Activated CD4-positive, CD25-positive, alpha-beta regulatory T cell treated with anti-CD3 and anti-CD28 coated beads, Interleukin-2, amount 50 U/mL, for 72 hours (primary cell): Measurements from ENCODE around the gene LDLRAP1.
"Not testable (repeated sequence)": the region's sequence is repeated elsewhere in the genome, so short reads cannot be mapped to it uniquely, and the experiment has no call there.

Experiments
- DNase-seq: peaks from one replicate; pipeline ENCODE4 v3.0.0; 2021

LDLRAP1 gene, protein sequence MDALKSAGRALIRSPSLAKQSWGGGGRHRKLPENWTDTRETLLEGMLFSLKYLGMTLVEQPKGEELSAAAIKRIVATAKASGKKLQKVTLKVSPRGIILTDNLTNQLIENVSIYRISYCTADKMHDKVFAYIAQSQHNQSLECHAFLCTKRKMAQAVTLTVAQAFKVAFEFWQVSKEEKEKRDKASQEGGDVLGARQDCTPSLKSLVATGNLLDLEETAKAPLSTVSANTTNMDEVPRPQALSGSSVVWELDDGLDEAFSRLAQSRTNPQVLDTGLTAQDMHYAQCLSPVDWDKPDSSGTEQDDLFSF

DNA sequence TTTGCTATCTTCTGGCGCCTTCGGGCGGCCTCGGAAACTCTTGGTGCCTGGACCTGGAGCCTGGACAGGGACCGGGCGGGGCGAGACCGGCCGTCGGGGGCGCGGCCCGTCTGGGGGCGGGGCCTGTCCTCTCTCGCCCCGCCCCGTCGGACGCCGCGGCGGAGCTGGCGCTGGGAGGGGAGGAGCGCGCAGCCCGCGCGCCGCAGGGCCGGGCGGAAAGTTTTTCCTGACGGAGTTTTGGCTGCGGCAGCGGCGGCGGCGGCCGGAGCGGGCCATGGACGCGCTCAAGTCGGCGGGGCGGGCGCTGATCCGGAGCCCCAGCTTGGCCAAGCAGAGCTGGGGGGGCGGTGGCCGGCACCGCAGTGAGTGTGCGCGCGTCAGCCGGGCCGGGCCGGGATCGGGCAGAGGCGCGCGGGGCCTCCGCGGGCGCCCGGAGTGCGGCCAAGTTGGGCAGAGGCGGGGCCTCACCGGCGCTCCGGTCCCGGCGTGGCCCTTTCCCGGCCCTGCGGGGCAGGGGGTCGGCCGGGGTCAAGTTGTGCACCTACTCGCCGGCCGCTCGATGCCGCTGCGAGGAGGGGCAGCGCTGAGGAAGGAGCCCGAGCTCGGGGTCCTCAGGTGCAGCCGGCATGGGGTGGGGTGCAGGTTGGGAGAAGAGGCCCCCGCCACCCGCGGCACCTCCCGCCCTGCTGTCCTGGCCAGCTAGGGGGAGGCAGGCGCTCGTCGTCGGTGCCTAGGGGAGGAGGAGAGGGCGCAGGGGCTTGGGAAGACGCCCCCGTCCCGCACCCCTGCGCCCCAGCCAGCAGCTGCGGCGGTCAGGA lies at the start of gene LDLRAP1:
Gene LDLRAP1, plus strand, starts transcription at position 182 of the 818 bp plus-strand sequence. Its CDS starts 93 bp downstream, at position 275.
- DNase-seq = peak; percentile 78

- no peak for DNase-seq
These were observed 48.5 kb upstream of the LDLRAP1 start for GRCh38 chr1:25494952-25495351.

- no peak for DNase-seq
These were observed 42.7 kb upstream of the LDLRAP1 start for GRCh38 chr1:25500694-25501093.

DNA sequence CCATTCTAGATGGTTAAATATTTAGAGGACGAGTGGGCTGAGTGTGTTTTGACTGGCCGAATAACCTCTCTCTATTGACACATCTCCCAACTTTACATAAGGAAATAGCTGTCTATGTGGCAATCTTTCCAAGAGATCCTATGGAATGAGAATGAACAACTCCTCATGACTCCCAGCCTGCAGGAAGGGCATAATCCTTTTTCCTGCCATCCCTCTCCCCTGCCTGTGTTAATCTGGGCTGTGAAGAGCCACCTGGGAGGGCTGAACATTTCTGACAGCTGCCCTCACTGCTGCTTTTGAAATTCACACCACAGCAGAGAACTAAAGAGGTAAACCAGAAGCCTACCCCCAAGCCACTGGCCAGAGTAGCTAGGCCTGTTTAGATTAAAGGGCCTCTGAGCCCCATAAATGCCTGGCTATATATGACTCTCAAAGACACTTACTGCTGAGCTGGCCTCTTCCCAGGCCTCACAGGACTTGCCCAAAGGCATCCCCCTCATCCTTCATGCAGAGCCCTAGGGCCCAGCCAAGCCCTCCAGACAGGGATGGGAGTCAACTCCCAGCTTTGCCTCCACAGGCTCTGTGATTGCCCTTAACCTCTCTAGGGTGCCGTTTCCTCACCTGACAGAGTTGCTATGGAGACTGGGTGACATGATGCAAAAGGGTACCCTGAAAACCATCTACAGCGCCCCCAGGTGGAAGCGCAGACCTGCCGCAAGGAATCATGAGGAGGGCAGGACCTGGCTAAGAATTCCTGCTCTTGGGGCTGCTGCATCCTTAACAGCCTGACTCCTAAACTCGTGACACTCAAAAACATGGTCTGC lies 42.0 kb upstream of the LDLRAP1 start:
- no peak for DNase-seq

- DNase-seq = no peak
These were observed 40.4 kb upstream of the LDLRAP1 start for GRCh38 chr1:25502957-25503356.

DNA sequence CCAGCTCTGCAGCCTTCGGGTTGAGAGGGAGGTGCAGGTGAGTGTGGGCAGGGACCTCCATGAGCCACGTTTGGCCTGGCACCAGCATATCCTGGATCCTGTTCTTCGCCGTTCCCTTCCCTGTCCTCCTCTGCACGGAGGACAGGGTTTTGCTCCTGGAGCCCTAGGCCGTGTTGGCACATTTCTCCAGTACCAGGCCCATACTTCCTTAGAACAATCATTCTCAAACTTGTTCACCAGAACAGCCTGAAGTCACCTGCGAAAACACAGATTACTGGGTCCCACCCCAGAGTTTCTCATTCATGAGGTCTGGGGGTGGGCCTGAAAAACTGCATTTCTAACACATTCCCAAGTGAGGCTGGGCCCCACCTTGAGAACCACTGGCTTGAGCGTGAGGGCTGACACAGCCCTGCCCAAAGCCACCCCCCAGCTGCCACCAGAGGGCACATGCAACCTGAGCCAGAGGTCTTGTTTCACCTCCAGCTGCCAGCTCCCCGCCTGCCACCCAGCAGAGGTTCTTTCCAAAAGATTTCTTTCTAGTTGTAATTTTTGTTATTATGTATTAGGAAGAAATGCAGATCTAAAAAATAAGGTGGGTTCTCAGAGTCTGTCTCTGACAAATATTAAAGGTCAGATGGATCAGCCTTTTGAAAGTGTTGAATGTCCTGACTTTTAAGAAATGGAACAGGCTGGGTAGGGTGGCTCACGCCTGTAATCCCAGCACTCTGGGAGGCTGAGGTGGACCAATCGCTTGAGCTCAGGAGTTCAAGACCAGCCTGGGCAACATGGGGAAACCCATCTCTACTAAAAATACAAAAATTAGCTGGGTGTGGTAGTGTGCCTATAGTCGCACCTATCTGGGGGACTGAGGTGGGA lies 39.6 kb upstream of the LDLRAP1 start:
- DNase-seq = no peak

GRCh38 chr1:25504706-25505595 lies 38.5 kb upstream of the LDLRAP1 start:
- no peak for DNase-seq

- DNase-seq = no peak
These were observed 37.6 kb upstream of the LDLRAP1 start for GRCh38 chr1:25505656-25506385.

DNA sequence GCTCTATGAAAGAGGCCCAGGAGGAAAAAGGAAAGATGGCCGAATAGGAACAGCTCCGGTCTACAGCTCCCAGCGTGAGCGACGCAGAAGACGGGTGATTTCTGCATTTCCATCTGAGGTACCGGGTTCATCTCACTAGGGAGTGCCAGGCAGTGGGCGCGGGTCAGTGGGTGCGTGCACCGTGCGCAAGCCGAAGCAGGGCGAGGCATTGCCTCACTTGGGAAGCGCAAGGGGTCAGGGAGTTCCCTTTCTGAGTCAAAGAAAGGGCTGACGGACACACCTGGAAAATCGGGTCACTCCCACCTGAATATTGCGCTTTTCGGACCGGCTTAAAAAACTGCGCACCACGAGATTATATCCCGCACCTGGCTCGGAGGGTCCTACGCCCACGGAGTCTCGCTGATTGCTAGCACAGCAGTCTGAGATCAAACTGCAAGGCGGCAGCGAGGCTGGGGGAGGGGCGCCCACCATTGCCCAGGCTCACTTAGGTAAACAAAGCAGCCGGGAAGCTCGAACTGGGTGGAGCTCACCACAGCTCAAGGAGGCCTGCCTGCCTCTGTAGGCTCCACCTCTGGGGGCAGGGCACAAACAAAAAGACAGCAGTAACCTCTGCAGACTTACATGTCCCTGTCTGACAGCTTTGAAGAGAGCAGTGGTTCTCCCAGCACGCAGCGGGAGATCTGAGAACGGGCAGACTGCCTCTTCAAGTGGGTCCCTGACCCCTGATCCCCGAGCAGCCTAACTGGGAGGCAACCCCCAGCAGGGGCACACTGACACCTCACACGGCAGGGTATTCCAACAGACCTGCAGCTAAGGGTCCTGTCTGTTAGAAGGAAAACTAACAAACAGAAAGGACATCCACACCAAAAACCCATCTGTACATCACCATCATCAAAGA lies 36.6 kb upstream of the LDLRAP1 start:
- not testable (repeated sequence) for DNase-seq

- DNase-seq = no peak
These were observed 29.7 kb upstream of the LDLRAP1 start for GRCh38 chr1:25513666-25514065.

GRCh38 chr1:25515033-25515432 lies 28.4 kb upstream of the LDLRAP1 start:
- DNase-seq = no peak

- no peak for DNase-seq
These were observed 26.7 kb upstream of the LDLRAP1 start for GRCh38 chr1:25516686-25517085.

DNA sequence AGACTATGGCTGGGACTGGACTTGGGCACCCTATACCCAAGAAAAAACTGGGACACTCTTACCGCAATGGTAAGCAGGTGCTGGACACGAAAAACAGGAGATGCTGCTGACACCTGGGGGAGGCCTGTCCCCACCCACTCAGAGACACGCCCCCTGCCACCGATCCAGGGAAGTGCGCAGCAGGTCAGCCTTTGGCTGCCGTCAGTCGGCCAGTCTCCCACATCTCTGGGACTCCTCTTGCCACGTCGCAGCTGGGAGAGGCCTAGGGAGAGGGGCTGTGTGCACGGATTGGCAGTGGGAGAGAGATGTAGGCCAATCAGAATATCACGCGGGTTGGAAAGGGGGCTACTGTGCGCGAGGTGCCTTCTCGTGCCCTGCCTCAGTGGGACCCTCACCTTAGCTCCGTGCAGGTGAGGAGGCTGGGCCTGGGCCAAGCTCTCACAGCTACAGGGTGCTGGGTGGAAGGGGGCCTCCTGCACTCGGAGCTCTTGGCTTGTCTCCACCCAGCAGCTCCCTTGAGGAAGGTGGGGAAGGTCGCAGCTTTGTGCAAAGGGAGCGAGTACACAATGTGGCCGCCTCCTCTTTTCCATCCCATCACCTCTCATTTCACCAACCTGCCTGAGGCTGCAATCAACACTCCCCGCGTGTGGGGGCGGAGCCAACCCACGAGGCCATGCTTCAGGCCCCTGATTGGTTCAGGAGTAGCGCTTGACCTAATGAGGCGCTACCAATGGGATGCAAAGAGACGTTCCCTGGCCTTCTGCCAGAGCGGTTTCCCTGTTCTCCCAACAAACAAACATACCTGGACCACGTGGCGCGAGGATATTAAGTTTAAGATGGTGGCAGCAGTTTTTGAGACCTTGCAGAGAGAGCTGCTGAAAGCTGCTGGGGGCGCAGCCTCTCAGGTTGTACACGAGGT lies 25.7 kb upstream of the LDLRAP1 start:
- DNase-seq = no peak

DNA sequence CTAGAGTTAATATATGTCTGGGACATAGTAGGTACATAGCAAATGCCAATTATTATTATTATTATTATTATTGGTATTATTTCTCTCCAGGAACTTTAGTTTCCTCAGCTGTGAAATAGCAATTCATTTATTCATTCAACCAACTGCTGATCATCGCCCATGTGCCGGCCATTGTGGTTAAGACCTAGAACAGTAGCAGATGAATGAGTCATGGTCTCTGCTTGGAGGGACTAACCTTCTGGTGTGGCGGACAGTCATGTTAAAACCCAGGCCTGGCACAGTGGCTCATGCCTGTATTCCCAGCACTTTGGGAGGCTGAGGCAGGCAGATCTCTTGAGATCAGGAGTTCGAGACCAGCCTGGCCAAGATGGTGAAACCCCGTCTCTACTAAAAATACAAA lies 23.8 kb upstream of the LDLRAP1 start:
- no peak for DNase-seq

GRCh38 chr1:25520446-25521061 lies 22.9 kb upstream of the LDLRAP1 start:
- peak; percentile 72 for DNase-seq

- no peak for DNase-seq
These were observed 21.3 kb upstream of the LDLRAP1 start for GRCh38 chr1:25522031-25522655.

DNA sequence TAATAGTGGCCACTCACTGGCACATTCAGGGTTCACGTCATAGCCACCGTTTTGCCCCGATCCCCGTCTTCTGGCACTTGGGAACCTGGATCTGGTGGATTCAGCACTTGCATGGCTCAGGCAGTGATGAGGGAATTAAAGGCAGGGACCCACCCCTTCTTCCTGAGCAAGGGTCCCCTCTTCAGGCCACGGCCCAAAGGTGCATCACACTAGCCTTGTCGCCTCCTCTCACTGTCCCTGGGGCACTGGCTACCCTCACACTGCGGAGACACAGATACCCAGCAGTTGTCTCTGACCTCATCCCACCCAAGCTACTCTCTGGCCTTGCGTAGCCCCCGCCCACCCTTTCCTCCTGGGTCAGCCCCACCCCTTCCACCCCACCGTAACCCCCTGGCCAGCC lies 19.9 kb upstream of the LDLRAP1 start:
- DNase-seq = peak; percentile 26
